ENCODE measurements around the gene HIRA. TPM values are rescaled to one million over a fixed set of nuclear protein-coding genes. Genes with fewer than 3 reads are reported as not detected.

The HIRA gene
- total RNA-seq, 1 donor from 2014 or later = 27.9 TPM

GRCh38 chr22:19404676-19405075, 26.9 kb downstream of the HIRA start:
- H3K36me3 ChIP-seq = peaks cover 68% of the 10 kb centered on the region
- no peak for DNase-seq

GRCh38 chr22:19402642-19403191, 28.8 kb downstream of the HIRA start:
- H3K27me3 ChIP-seq (ENCODE audit: low read depth) = no peaks in the 10 kb centered on the region
- H3K36me3 ChIP-seq = peaks cover 68% of the 10 kb centered on the region
- H3K9me3 ChIP-seq = no peaks in the 10 kb centered on the region
- no peak for TF ChIP-seq CTCF (IDR thresholded peaks at IDR 0.05)
- ATAC-seq = no peak
- no peak overlapping the region for H3K27ac ChIP-seq
- H3K4me1 ChIP-seq = no peaks in the 10 kb centered on the region
- intact Hi-C loops (cut with DNase I) = no loop called here
- H3K4me3 ChIP-seq = no peak overlapping the region
- no peak for DNase-seq

More at GRCh38 chr22:19404676-19405075, 26.9 kb downstream of the HIRA start:
- no peaks in the 10 kb centered on the region for H3K9me3 ChIP-seq
- TF ChIP-seq CTCF (IDR thresholded peaks at IDR 0.05) = no peak
- H3K27ac ChIP-seq = no peak overlapping the region
- no peaks in the 10 kb centered on the region for H3K4me1 ChIP-seq
- no peak for ATAC-seq
- no peak overlapping the region for H3K4me3 ChIP-seq
- intact Hi-C loops (cut with DNase I) = no loop called here
- H3K27me3 ChIP-seq (ENCODE audit: low read depth) = no peaks in the 10 kb centered on the region

- H3K9me3 ChIP-seq = no peaks in the 10 kb centered on the region
- ATAC-seq (no peak), DNase-seq (no peak)
- H3K4me3 ChIP-seq = no peak overlapping the region
- intact Hi-C loops (cut with DNase I) = no loop called here
- H3K4me1 ChIP-seq = no peaks in the 10 kb centered on the region
- H3K36me3 ChIP-seq = peaks cover 68% of the 10 kb centered on the region
- H3K27me3 ChIP-seq (ENCODE audit: low read depth) = no peaks in the 10 kb centered on the region
- no peak for TF ChIP-seq CTCF (IDR thresholded peaks at IDR 0.05)
- H3K27ac ChIP-seq = no peak overlapping the region
Observed at GRCh38 chr22:19401483-19401882, 30.1 kb downstream of the HIRA start.

GRCh38 chr22:19400881-19401280, 30.7 kb downstream of the HIRA start:
- ATAC-seq (no peak), DNase-seq (no peak)
- Histone ChIP-seq H3K36me3 (peaks cover 68% of the 10 kb centered on the region), H3K4me3 (no peak overlapping the region), H3K27ac (no peak overlapping the region), H3K27me3 (ENCODE audit: low read depth) (no peaks in the 10 kb centered on the region), H3K4me1 (no peaks in the 10 kb centered on the region), H3K9me3 (no peaks in the 10 kb centered on the region)
- no peak for TF ChIP-seq CTCF (IDR thresholded peaks at IDR 0.05)
- intact Hi-C loops (cut with DNase I) = no loop called here

GRCh38 chr22:19398652-19399051, 32.9 kb downstream of the HIRA start:
- Histone ChIP-seq H3K9me3 (no peaks in the 10 kb centered on the region), H3K4me3 (no peak overlapping the region), H3K27me3 (ENCODE audit: low read depth) (no peaks in the 10 kb centered on the region), H3K36me3 (peaks cover 79% of the 10 kb centered on the region), H3K27ac (no peak overlapping the region), H3K4me1 (no peaks in the 10 kb centered on the region)
- intact Hi-C loops (cut with DNase I) = no loop called here
- no peak for ATAC-seq
- DNase-seq = no peak
- no peak for TF ChIP-seq CTCF (IDR thresholded peaks at IDR 0.05)

All from lower lobe of right lung (tissue), 2 donors.